GM10266 (cell line): ENCODE measurements around the gene FOXJ3.

ENCODE experiments used
- DNase-seq: peaks from one replicate; pipeline ENCODE4 v3.0.0; 2012; ENCODE audit errors: extremely low spot score
- TF ChIP-seq, protein P1 (sequence below): IDR thresholded peaks from 2 replicates; pipeline ENCODE4 v1.5.1; 2012; ENCODE audit warnings: mild to moderate bottlenecking, low read depth; ENCODE audit not compliant: control insufficient read depth, insufficient read depth; ENCODE audit errors: missing control alignments

The FOXJ3 gene

DNA sequence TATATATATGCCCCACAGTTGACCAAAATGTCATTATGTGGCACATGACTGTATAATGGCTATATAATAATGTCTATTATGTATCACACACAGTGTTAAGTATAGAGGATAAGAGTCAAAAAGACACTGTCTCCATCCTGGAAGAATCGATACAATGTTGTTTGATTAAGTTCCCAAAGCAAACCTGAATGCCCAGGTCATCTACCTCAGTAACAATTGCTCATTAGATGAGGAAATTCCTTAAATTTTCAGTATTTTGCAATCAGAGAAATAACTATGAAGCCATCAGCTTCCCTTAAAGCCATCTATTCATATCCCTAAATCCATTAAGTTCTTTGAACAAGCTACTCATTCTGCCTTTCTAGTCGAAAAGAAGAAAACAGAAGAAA, 10.0 kb downstream of the FOXJ3 start:
- TF ChIP-seq, protein P1, sequence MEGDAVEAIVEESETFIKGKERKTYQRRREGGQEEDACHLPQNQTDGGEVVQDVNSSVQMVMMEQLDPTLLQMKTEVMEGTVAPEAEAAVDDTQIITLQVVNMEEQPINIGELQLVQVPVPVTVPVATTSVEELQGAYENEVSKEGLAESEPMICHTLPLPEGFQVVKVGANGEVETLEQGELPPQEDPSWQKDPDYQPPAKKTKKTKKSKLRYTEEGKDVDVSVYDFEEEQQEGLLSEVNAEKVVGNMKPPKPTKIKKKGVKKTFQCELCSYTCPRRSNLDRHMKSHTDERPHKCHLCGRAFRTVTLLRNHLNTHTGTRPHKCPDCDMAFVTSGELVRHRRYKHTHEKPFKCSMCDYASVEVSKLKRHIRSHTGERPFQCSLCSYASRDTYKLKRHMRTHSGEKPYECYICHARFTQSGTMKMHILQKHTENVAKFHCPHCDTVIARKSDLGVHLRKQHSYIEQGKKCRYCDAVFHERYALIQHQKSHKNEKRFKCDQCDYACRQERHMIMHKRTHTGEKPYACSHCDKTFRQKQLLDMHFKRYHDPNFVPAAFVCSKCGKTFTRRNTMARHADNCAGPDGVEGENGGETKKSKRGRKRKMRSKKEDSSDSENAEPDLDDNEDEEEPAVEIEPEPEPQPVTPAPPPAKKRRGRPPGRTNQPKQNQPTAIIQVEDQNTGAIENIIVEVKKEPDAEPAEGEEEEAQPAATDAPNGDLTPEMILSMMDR: no peak

DNA sequence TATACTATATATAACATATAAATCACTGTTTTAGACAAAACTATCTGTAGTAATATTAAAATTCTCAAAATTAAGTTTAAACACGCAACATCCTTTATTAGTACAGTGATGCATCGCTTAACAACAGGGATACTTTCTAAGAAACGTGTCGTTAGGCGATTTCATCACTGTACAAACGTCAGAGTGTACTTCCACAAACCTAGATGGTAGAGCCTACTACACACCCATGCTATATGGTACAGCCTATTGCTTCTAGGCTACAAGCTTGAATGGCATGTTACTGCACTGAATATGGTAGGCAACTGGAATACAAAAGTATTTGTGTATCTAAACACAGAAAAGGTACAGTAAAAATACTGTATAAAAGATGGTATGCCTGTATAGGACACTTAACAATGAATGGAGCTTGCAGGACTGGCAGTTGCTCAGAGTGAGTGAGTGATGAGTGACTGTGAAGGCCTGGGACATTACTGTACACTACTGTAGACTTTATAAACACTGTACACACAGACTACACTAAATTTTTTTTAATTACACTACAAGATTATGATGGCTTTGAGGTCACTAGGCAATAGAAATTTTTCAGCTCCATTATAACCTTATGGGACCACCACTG, 10.5 kb downstream of the FOXJ3 start:
- DNase-seq: no peak
- TF ChIP-seq, protein P1: no peak

More for the DNA sequence above, 10.0 kb downstream of the FOXJ3 start:
- DNase-seq: no peak

DNA sequence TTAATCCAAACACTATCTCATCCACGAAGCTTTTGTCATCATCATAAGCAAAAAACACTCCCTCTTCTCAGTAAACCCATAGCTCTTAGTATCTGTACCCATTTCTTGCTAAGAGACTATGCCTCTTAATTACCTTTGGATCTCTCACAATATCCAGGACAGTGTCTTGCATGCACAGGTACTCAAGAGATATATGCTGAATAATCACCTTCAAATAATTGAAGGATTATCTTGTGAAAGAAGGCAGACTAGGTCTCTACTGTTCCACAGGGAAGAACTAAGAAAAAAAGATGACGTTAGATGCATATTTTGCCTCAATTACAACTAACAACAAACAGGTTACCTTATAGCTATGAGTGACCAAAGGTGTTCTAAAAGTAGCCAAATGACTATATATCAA, 11.5 kb downstream of the FOXJ3 start:
- DNase-seq: no peak
- TF ChIP-seq, protein P1: no peak

DNA sequence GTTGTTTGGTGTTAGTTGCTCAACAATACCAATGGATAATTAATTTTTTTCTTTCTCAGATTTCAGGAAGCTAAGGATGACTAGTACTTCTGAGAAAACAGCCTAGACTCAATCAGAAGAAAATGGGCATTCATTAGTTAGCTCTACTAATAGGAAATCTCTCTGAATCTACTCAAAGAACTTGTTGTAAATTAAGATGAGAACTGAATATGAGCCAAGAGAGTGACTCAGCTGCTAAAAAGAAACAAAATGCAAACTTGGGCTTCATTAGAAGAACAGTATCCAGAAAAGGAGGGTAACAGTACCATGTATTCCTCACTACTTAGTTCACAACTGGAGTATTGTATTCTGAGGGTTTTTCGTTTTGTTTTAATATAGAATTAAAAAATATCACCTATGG, 12.5 kb downstream of the FOXJ3 start:
- TF ChIP-seq, protein P1: no peak
- DNase-seq: no peak

DNA sequence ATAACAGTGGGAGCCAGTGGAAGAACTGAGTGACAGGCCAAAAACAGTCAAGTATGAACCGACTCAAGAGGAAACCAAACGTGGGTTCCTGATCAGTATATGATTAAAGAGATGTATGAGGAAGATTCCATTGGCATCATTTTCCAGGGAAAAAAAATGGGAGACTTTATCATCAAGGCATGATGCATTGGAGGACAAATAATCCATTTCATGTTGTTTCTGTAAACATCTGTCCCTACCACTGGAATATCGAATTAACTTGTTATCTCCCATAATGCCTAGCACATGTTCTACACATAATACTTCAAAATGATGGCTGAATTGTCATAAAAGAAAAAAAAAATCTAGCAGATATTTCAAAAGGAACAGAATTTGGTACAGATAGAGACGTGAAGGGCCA, 13.3 kb downstream of the FOXJ3 start:
- TF ChIP-seq, protein P1: no peak
- no peak for DNase-seq

DNA sequence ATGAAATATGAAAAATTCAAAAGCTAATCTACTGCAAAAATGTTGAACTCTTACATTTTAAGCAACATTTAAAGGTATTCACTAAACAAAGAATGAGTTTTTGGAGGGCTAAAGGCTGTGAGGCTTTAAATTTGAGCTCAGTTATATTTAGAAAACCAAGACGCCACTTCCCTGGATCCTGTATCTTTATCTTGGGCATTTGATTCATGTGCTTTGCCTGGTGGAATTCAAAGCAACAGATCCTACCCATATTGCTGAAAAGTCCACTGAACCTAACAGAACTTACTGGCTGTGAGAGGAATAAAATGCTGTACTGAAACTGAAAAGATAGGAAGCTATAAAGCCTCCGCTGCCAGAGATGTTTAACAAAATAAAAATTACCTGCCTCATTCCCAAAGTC, 14.3 kb downstream of the FOXJ3 start:
- TF ChIP-seq, protein P1: no peak
- DNase-seq: no peak

DNA sequence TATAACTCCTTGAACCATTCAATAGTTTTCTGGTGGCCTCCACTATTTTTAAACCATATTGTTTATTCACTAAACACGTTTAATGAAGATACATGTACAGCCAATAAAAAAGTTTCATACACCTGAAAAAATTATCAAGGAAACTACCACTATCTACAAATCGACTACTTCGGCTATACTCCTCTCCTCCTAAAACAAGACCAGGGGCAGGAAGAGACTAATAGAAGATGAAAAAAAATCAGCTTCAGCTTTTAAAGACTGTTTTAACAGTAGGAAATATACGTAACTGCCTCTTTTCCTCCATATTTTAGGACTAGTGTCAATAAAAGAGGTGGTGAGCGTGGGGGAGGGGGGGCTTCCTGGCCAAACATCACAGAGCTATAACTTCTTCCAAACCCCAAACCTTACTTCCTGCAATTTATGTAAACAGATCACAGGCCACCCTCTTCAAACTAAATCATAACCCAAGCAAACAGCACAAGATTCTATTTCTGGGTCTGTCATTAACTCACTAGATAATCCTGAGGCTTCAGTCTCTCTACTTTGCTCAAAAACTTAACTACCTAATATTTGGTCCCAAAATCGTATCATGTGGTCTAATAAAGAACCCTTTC, 15.1 kb downstream of the FOXJ3 start:
- TF ChIP-seq, protein P1: no peak

More for the DNA sequence above, 15.1 kb downstream of the FOXJ3 start:
- no peak for DNase-seq
